Loucy (cell line): ENCODE measurements around the gene SH3PXD2A.

Experiments
- H2AFZ ChIP-seq: fragments of 200-600 bp; sonication (generic); 2 replicates; pipeline ENCODE4 v1.6.0; 2016; ENCODE audit warnings: antibody characterized with exemption, mild to moderate bottlenecking, low read length, moderate library complexity
- H3F3A ChIP-seq: fragments of 200-600 bp; 2 replicates; pipeline ENCODE4 v1.6.0; 2016; ENCODE audit warnings: antibody characterized with exemption, low read depth, mild to moderate bottlenecking
- H3K27me3 ChIP-seq: fragments of 200-600 bp; sonication (generic); 2 replicates; pipeline ENCODE4 v1.6.1; 2014; ENCODE audit warnings: low read length, mild to moderate bottlenecking; ENCODE audit not compliant: insufficient read depth, poor library complexity, severe bottlenecking
- H3K36me3 ChIP-seq: fragments of 200-600 bp; sonication (generic); 2 replicates; pipeline ENCODE4 v1.6.1; 2016; ENCODE audit warnings: low read length; ENCODE audit not compliant: insufficient read depth
- H3K4me1 ChIP-seq: fragments of 200-600 bp; sonication (generic); 2 replicates; pipeline ENCODE4 v1.5.1; 2014; ENCODE audit warnings: low read length, mild to moderate bottlenecking; ENCODE audit not compliant: insufficient read depth, poor library complexity, severe bottlenecking
- H3K4me2 ChIP-seq: fragments of 200-600 bp; sonication (generic); 2 replicates; pipeline ENCODE4 v1.6.0; 2014; ENCODE audit warnings: antibody characterized with exemption, low read length, low read depth, mild to moderate bottlenecking; ENCODE audit not compliant: poor library complexity, severe bottlenecking
- H3K4me3 ChIP-seq: fragments of 200-600 bp; sonication (generic); 2 replicates; pipeline ENCODE4 v1.5.1; 2014; ENCODE audit warnings: low read length, mild to moderate bottlenecking, mixed read lengths; ENCODE audit not compliant: poor library complexity, severe bottlenecking
- H3K79me2 ChIP-seq: fragments of 200-600 bp; sonication (generic); 2 replicates; pipeline ENCODE4 v1.6.1; 2014; ENCODE audit warnings: low read length; ENCODE audit not compliant: insufficient read depth
- H3K9ac ChIP-seq: fragments of 200-600 bp; sonication (generic); 2 replicates; pipeline ENCODE4 v1.6.0; 2014; ENCODE audit warnings: mild to moderate bottlenecking, low read depth, low read length, moderate library complexity; ENCODE audit not compliant: poor library complexity, severe bottlenecking
- H3K9me2 ChIP-seq: fragments of 200-600 bp; sonication (generic); replicated peaks from 2 replicates; pipeline ENCODE4 v1.6.1; 2016; ENCODE audit warnings: low read depth, low read length, mixed read lengths
- H3K9me3 ChIP-seq: fragments of 200-600 bp; sonication (generic); 2 replicates; pipeline ENCODE4 v1.6.1; 2014; ENCODE audit warnings: mild to moderate bottlenecking, antibody characterized with exemption, low read length, low read depth; ENCODE audit not compliant: insufficient read depth
- H4K20me1 ChIP-seq: fragments of 200-600 bp; sonication (generic); 2 replicates; pipeline ENCODE4 v1.6.0; 2014; ENCODE audit warnings: antibody characterized with exemption, low read length, mild to moderate bottlenecking; ENCODE audit not compliant: insufficient read depth, poor library complexity, severe bottlenecking
- CTCF ChIP-seq: fragments of 200-600 bp; sonication (generic); conservative IDR thresholded peaks from 2 replicates; pipeline ENCODE4 v1.5.1; 2014; ENCODE audit warnings: mild to moderate bottlenecking, antibody characterized with exemption, low read length
- EZH2phosphoT487 ChIP-seq: fragments of 200-600 bp; IDR thresholded peaks from 2 replicates; pipeline ENCODE4 v1.6.1; 2018; ENCODE audit warnings: antibody characterized with exemption, mild to moderate bottlenecking, moderate library complexity, borderline replicate concordance

The SH3PXD2A gene

GRCh38 chr10:103839872-103840739 lies 15.3 kb downstream of the SH3PXD2A start:
- H3K9ac ChIP-seq: peak overlapping the region; percentile 15
- H3K4me2 ChIP-seq: peak overlapping the region; percentile 59
- H3K4me1 ChIP-seq: peaks cover 70% of the 10 kb centered on the region
- no peak overlapping the region for H2AFZ ChIP-seq
- no peaks in the 10 kb centered on the region for H3K9me2 ChIP-seq
- H3K9me3 ChIP-seq: no peaks in the 10 kb centered on the region
- no peaks in the 10 kb centered on the region for H4K20me1 ChIP-seq
- no peaks in the 10 kb centered on the region for H3K27me3 ChIP-seq
- no peaks in the 10 kb centered on the region; the same call in 1 of the 2 replicates for H3F3A ChIP-seq
- no peaks in the 10 kb centered on the region for H3K36me3 ChIP-seq
- TF ChIP-seq EZH2phosphoT487 (no peak), CTCF (no peak)
- no peak overlapping the region for H3K4me3 ChIP-seq
- peaks cover 87% of the 10 kb centered on the region for H3K79me2 ChIP-seq

GRCh38 chr10:103839519-103839871 lies 15.9 kb downstream of the SH3PXD2A start:
- Histone ChIP-seq H3K36me3 (no peaks in the 10 kb centered on the region), H4K20me1 (no peaks in the 10 kb centered on the region), H3K4me3 (no peak overlapping the region), H2AFZ (no peak overlapping the region), H3K79me2 (peaks cover 86% of the 10 kb centered on the region), H3K9me2 (no peaks in the 10 kb centered on the region), H3K9ac (peak overlapping the region; percentile 15), H3K4me2 (peak overlapping the region; percentile 59), H3K27me3 (no peaks in the 10 kb centered on the region), H3K4me1 (peaks cover 64% of the 10 kb centered on the region), H3F3A (no peaks in the 10 kb centered on the region; the same call in 1 of the 2 replicates), H3K9me3 (no peaks in the 10 kb centered on the region)
- TF ChIP-seq EZH2phosphoT487: no peak
- TF ChIP-seq CTCF: no peak

GRCh38 chr10:103838862-103839518 lies 16.4 kb downstream of the SH3PXD2A start:
- no peaks in the 10 kb centered on the region for H4K20me1 ChIP-seq
- no peak overlapping the region for H3K4me3 ChIP-seq
- H3K4me1 ChIP-seq: peaks cover 63% of the 10 kb centered on the region
- H3K9me3 ChIP-seq: no peaks in the 10 kb centered on the region
- no peak overlapping the region for H3K9ac ChIP-seq
- no peaks in the 10 kb centered on the region for H3K9me2 ChIP-seq
- H3K4me2 ChIP-seq: no peak overlapping the region
- H2AFZ ChIP-seq: no peak overlapping the region
- no peaks in the 10 kb centered on the region for H3K27me3 ChIP-seq
- peaks cover 86% of the 10 kb centered on the region for H3K79me2 ChIP-seq
- H3F3A ChIP-seq: no peaks in the 10 kb centered on the region; the same call in 1 of the 2 replicates
- no peaks in the 10 kb centered on the region for H3K36me3 ChIP-seq
- TF ChIP-seq EZH2phosphoT487 (no peak), CTCF (no peak)
